GM12878 (cell line): ENCODE data around the gene SNX7. TPM values are rescaled to one million over a fixed set of nuclear protein-coding genes. Genes with fewer than 3 reads are reported as not detected.
A peak's percentile ranks its signal among the peaks of the same experiment; 100 is the strongest.

Experiments used
- ASH2L ChIP-seq: fragments of 300-600, 200-600 bp; sonication (generic); IDR thresholded peaks from 2 replicates; pipeline ENCODE4 v1.6.1; 2017; ENCODE audit warnings: low read depth, mild to moderate bottlenecking, borderline replicate concordance
- BMI1 ChIP-seq: fragments of 450-650 bp; IDR thresholded peaks from 2 replicates; pipeline ENCODE4 v1.6.1; 2016; ENCODE audit warnings: mild to moderate bottlenecking, moderate library complexity, borderline replicate concordance
- CUX1 ChIP-seq: IDR thresholded peaks from 2 replicates; pipeline ENCODE4 v1.6.1; 2012; ENCODE audit warnings: improper control_type of control experiment, low read depth, low read length; ENCODE audit not compliant: insufficient replicate concordance
- E2F8 ChIP-seq: fragments of 450-650 bp; IDR thresholded peaks from 2 replicates; pipeline ENCODE4 v1.6.1; 2018; ENCODE audit warnings: mild to moderate bottlenecking, low read depth, moderate library complexity; ENCODE audit not compliant: partially characterized antibody
- JUNB ChIP-seq: IDR thresholded peaks from 2 replicates; pipeline ENCODE4 v1.6.1; 2016; ENCODE audit warnings: antibody characterized with exemption, mild to moderate bottlenecking
- LARP7 ChIP-seq: fragments of 450-650 bp; IDR thresholded peaks from 2 replicates; pipeline ENCODE4 v1.6.1; 2017; ENCODE audit warnings: mild to moderate bottlenecking
- NR2F1 ChIP-seq: fragments of 450-650 bp; conservative IDR thresholded peaks from 2 replicates; pipeline ENCODE4 v1.6.1; 2017; ENCODE audit warnings: mild to moderate bottlenecking
- POLR2AphosphoS2 ChIP-seq: IDR thresholded peaks from 2 replicates; pipeline ENCODE4 v1.6.1; 2011; ENCODE audit warnings: low read depth, mild to moderate bottlenecking, low read length, improper control_type of control experiment, moderate library complexity
- RUNX3 ChIP-seq: IDR thresholded peaks from 2 replicates; pipeline ENCODE4 v1.6.1; 2012; ENCODE audit warnings: low read length, inconsistent platforms
- SREBF2 ChIP-seq: IDR thresholded peaks from 2 replicates; pipeline ENCODE4 v1.6.1; 2012; ENCODE audit warnings: mild to moderate bottlenecking, low read length
- STAT3 ChIP-seq: IDR thresholded peaks from 2 replicates; pipeline ENCODE4 v1.6.1; 2011; ENCODE audit warnings: low read depth, low read length, improper control_type of control experiment
- TARDBP ChIP-seq: IDR thresholded peaks from 2 replicates; pipeline ENCODE4 v1.6.1; 2016; ENCODE audit warnings: borderline replicate concordance
- TCF12 ChIP-seq: IDR thresholded peaks from 2 replicates; pipeline ENCODE4 v1.6.1; 2011; ENCODE audit warnings: low read depth, mild to moderate bottlenecking, low read length
- YBX1 ChIP-seq: fragments of 450-650 bp; IDR thresholded peaks from 2 replicates; pipeline ENCODE4 v1.6.1; 2016; ENCODE audit warnings: antibody characterized with exemption
- ZNF622 ChIP-seq: fragments of 450-650 bp; IDR thresholded peaks from 2 replicates; pipeline ENCODE4 v1.6.1; 2017; ENCODE audit warnings: mild to moderate bottlenecking, inconsistent platforms
- polyA plus RNA-seq, 11 experiments: library from polyadenylated mRNA; depleted of rRNA in 4 of 11; unstranded in 6 of 11; stranded (reverse) in 5 of 11; fragments of >200 nt; fragmentation: Nextera tagmentation in 4 of 11; fragmentation: Illumina TruSeq in 1 of 11; extraction: Ambion mirVana in 4 of 11; extraction: Trizol in 1 of 11; gene quantifications; 1 replicate in 1 of 11; 2 replicates in 10 of 11; pipeline versions ENCODE4 v1.2.1 to v1.2.3, GENCODE V29; 2011 to 2016; ENCODE audit warnings: inconsistent platforms in 2 of 11, missing spikeins in 2 of 11, low read depth in 1 of 11
- total RNA-seq, 4 experiments: library from RNA; depleted of rRNA in 3 of 4; stranded (reverse); fragments of >200 nt in 3 of 4; fragmentation: Illumina TruSeq in 1 of 4; extraction: Trizol in 1 of 4; gene quantifications; 2 replicates each; pipeline versions ENCODE4 v1.2.1 to v1.2.3, GENCODE V29; 2013 to 2021
- TF ChIP-seq, protein P1 (sequence below), 3 experiments: IDR thresholded peaks in 2 of 3; conservative IDR thresholded peaks in 1 of 3; 2 replicates each; pipeline ENCODE4 v1.5.1; 2011; ENCODE audit warnings: low read depth in 3 of 3, low read length in 3 of 3, mild to moderate bottlenecking in 3 of 3, control low read depth in 2 of 3, moderate library complexity in 2 of 3, inconsistent platforms in 1 of 3, mixed read lengths in 1 of 3; ENCODE audit not compliant: control insufficient read depth in 2 of 3, insufficient read depth in 1 of 3; ENCODE audit errors: extremely low read depth in 1 of 3
- TF ChIP-seq, protein P2 (sequence below): IDR thresholded peaks from 2 replicates; pipeline ENCODE4 v1.6.1; 2012; ENCODE audit warnings: low read depth, low read length, improper control_type of control experiment
- TF ChIP-seq, protein P3 (sequence below): IDR thresholded peaks from 2 replicates; pipeline ENCODE4 v1.6.1; 2012; ENCODE audit warnings: low read length, inconsistent platforms

Gene SNX7
- total and polyA plus RNA-seq, 10 of the 15 experiments (the other 5 are each of a cell fraction or from before 2014, with no cell fraction given) = 0.23 to 0.82 (median 0.34) TPM

GRCh38 chr1:98661544-98662355 lies at the start of gene SNX7 (continued):
- TF ChIP-seq NR2F1 = peak; percentile 77
- TF ChIP-seq BMI1 = no peak
- TF ChIP-seq RUNX3 = peak; percentile 54; the same call in 1 of the 2 replicates
- no peak for TF ChIP-seq YBX1
- TF ChIP-seq, protein P1, sequence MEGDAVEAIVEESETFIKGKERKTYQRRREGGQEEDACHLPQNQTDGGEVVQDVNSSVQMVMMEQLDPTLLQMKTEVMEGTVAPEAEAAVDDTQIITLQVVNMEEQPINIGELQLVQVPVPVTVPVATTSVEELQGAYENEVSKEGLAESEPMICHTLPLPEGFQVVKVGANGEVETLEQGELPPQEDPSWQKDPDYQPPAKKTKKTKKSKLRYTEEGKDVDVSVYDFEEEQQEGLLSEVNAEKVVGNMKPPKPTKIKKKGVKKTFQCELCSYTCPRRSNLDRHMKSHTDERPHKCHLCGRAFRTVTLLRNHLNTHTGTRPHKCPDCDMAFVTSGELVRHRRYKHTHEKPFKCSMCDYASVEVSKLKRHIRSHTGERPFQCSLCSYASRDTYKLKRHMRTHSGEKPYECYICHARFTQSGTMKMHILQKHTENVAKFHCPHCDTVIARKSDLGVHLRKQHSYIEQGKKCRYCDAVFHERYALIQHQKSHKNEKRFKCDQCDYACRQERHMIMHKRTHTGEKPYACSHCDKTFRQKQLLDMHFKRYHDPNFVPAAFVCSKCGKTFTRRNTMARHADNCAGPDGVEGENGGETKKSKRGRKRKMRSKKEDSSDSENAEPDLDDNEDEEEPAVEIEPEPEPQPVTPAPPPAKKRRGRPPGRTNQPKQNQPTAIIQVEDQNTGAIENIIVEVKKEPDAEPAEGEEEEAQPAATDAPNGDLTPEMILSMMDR (IDR thresholded peaks at IDR 0.05 in 2 of 3, conservative IDR thresholded peaks at IDR 0.05 in 1 of 3; ENCODE audit: control insufficient read depth in 2 of 3, extremely low read depth in 1 of 3, insufficient read depth in 1 of 3, low read depth in 3 of 3, low read length in 3 of 3) = no peak
- no peak for TF ChIP-seq JUNB
- TF ChIP-seq POLR2AphosphoS2 = no peak
- TF ChIP-seq, protein P2, sequence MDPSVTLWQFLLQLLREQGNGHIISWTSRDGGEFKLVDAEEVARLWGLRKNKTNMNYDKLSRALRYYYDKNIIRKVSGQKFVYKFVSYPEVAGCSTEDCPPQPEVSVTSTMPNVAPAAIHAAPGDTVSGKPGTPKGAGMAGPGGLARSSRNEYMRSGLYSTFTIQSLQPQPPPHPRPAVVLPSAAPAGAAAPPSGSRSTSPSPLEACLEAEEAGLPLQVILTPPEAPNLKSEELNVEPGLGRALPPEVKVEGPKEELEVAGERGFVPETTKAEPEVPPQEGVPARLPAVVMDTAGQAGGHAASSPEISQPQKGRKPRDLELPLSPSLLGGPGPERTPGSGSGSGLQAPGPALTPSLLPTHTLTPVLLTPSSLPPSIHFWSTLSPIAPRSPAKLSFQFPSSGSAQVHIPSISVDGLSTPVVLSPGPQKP = no peak
- no peak for TF ChIP-seq STAT3
- no peak for TF ChIP-seq ZNF622
- no peak for TF ChIP-seq SREBF2
- TF ChIP-seq CUX1 = no peak
- TF ChIP-seq E2F8 = no peak
- TF ChIP-seq, protein P3, sequence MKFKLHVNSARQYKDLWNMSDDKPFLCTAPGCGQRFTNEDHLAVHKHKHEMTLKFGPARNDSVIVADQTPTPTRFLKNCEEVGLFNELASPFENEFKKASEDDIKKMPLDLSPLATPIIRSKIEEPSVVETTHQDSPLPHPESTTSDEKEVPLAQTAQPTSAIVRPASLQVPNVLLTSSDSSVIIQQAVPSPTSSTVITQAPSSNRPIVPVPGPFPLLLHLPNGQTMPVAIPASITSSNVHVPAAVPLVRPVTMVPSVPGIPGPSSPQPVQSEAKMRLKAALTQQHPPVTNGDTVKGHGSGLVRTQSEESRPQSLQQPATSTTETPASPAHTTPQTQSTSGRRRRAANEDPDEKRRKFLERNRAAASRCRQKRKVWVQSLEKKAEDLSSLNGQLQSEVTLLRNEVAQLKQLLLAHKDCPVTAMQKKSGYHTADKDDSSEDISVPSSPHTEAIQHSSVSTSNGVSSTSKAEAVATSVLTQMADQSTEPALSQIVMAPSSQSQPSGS = no peak
- TF ChIP-seq TARDBP = no peak
- TF ChIP-seq LARP7 = peak; percentile 52; the same call in 1 of the 2 replicates
- TF ChIP-seq TCF12 = no peak
- no peak for TF ChIP-seq ASH2L
